Spleen (tissue), 11 donors: ENCODE results near the gene LRIG1. TPM values are rescaled to one million over a fixed set of nuclear protein-coding genes. Genes with fewer than 3 reads are reported as not detected.

Experiments used
- DNase-seq: peaks from one replicate; pipeline ENCODE4 v3.0.0-alpha.2; 2020
- H3K27ac ChIP-seq, 8 donors: fragments of 200-600 bp; sonication (generic) in 7 of 8; 1 replicate in 4 of 8; 2 replicates in 4 of 8; pipeline versions ENCODE4 v1.5.0 to v1.8.0; 2016 to 2021; ENCODE audit warnings: inconsistent platforms in 4 of 8, mild to moderate bottlenecking in 4 of 8, moderate library complexity in 1 of 8
- H3K27me3 ChIP-seq, 7 donors: fragments of 200-600 bp; sonication (generic) in 6 of 7; replicated peaks in 1 of 7; 1 replicate in 4 of 7; 2 replicates in 3 of 7; pipeline versions ENCODE4 v1.5.0 to v1.8.0; 2016 to 2021; ENCODE audit warnings: inconsistent platforms in 3 of 7, mild to moderate bottlenecking in 1 of 7
- H3K36me3 ChIP-seq, 6 donors: fragments of 200-600 bp; sonication (generic) in 5 of 6; 1 replicate in 4 of 6; 2 replicates in 2 of 6; pipeline versions ENCODE4 v1.5.0 to v1.8.0; 2016 to 2021; ENCODE audit warnings: inconsistent platforms in 2 of 6
- H3K4me1 ChIP-seq, 6 donors: fragments of 200-600 bp; sonication (generic) in 5 of 6; 1 replicate in 3 of 6; 2 replicates in 3 of 6; pipeline versions ENCODE4 v1.5.0 to v1.8.0; 2016 to 2021; ENCODE audit warnings: inconsistent platforms in 3 of 6
- H3K4me3 ChIP-seq, 8 donors: fragments of 200-600 bp; sonication (generic) in 7 of 8; 1 replicate in 4 of 8; 2 replicates in 4 of 8; pipeline versions ENCODE4 v1.5.0 to v1.8.0; 2016 to 2021; ENCODE audit warnings: inconsistent platforms in 4 of 8, mild to moderate bottlenecking in 4 of 8, moderate library complexity in 2 of 8
- H3K9me3 ChIP-seq, 8 donors: fragments of 200-600 bp; sonication (generic) in 7 of 8; 1 replicate in 4 of 8; 2 replicates in 4 of 8; pipeline versions ENCODE4 v1.5.0 to v1.8.0; 2016 to 2021; ENCODE audit warnings: inconsistent platforms in 4 of 8
- CTCF ChIP-seq, 11 experiments: fragments of 200-600 bp in 7 of 11; fragments of 450-650 bp in 4 of 11; sonication (generic) in 4 of 11; IDR thresholded peaks in 8 of 11; conservative IDR thresholded peaks in 3 of 11; 1 replicate in 7 of 11; 2 replicates in 4 of 11; pipeline versions ENCODE4 v1.4.0 to v1.8.0; 2016 to 2021; ENCODE audit warnings: antibody characterized with exemption in 11 of 11, inconsistent platforms in 4 of 11, mild to moderate bottlenecking in 1 of 11
- POLR2A ChIP-seq, 3 donors: fragments of 450-650 bp; IDR thresholded peaks; one replicate each; pipeline ENCODE4 v1.5.1; 2017; ENCODE audit warnings: antibody characterized with exemption in 3 of 3, mild to moderate bottlenecking in 1 of 3
- POLR2AphosphoS5 ChIP-seq, 3 donors: sonication (generic); formaldehyde crosslinking; IDR thresholded peaks; one replicate each; pipeline ENCODE4 v1.5.1; 2017; ENCODE audit warnings: antibody characterized with exemption in 3 of 3
- WGBS, 5 donors: extraction: QIAGEN DNeasy Blood & Tissue Kit in 3 of 5; methylation state at CpG; one replicate each; pipeline versions ENCODE4 v1.1.5 to v1.1.7; 2013 to 2018; 5-methylcytosine and 5-hydroxymethylcytosine counted together
- intact Hi-C: fragments of 100-400 bp; cut with DNase I; formaldehyde crosslinking; loops from one replicate; pipeline ENCODE4 v1.15.0; 2023; ENCODE audit warnings: low total_unique reads
- polyA plus RNA-seq, 3 donors: library from polyadenylated mRNA; stranded (reverse); fragments of 200-250 nt; gene quantifications; one replicate each; pipeline ENCODE4 v1.2.1, GENCODE V29; 2013
- total RNA-seq, 7 donors: library from RNA; depleted of rRNA in 3 of 7; stranded (reverse); fragments of >200 nt in 3 of 7; fragmentation: NEBNext Ultra II Directional in 4 of 7; extraction: Animal tissue kit (Norgen Biotek cat#: 25700) in 4 of 7; gene quantifications; one replicate each; pipeline versions ENCODE4 v1.1.0 to v1.2.1, GENCODE V29; 2016 to 2021
- donor health status: healthy with polysubstance abuse.
- donor health status: DM: no; HTN: no; CAD: no; lungs with moderate emphysema.
- donor health status: DM: no; HTN: no; CAD: no.
- donor health status: Bipolar disorder and iron deficiency.
- donor health status: healthy.
- donor health status: DM: no; HTN: no; CAD: no.
- donor health status: DM: yes; HTN: yes; CAD: no.

Gene LRIG1
- total and polyA plus RNA-seq, 10 donors = 5.9 to 19.7 (median 11.9) TPM

GRCh38 chr3:66495668-66496045 is 5.2 kb downstream of the LRIG1 start:
- no peak for DNase-seq
- no peak overlapping the region for H3K4me3 ChIP-seq
- H3K36me3 ChIP-seq = no peaks in the 10 kb centered on the region
- no peak overlapping the region for H3K27ac ChIP-seq
- TF ChIP-seq POLR2AphosphoS5 (IDR thresholded peaks at IDR 0.05) = no peak
- TF ChIP-seq CTCF (IDR thresholded peaks at IDR 0.05 in 8 of 11, conservative IDR thresholded peaks at IDR 0.05 in 3 of 11) = no peak
- no peak for TF ChIP-seq POLR2A (IDR thresholded peaks at IDR 0.05)
- no peaks in the 10 kb centered on the region for H3K9me3 ChIP-seq
- peaks cover 9 to 97% (median 38%) of the 10 kb centered on the region in 6 donors for H3K4me1 ChIP-seq
- intact Hi-C loops = no loop called here
- peaks cover 0 to 29% (median 4%) of the 10 kb centered on the region in 7 donors for H3K27me3 ChIP-seq
- WGBS, 5 donors = 80 to 90% (median 84%) methylated on average over 3 of the region's 3 CpGs

GRCh38 chr3:66494959-66495667 is 5.7 kb downstream of the LRIG1 start:
- H3K9me3 ChIP-seq = no peaks in the 10 kb centered on the region
- WGBS, 5 donors = 74 to 83% (median 78%) methylated on average over 7 of the region's 7 CpGs
- no peak overlapping the region for H3K27ac ChIP-seq
- no peak overlapping the region for H3K4me3 ChIP-seq
- no peak for TF ChIP-seq POLR2A (IDR thresholded peaks at IDR 0.05)
- TF ChIP-seq CTCF (IDR thresholded peaks at IDR 0.05 in 8 of 11, conservative IDR thresholded peaks at IDR 0.05 in 3 of 11) = no peak
- TF ChIP-seq POLR2AphosphoS5 (IDR thresholded peaks at IDR 0.05) = no peak
- no peaks in the 10 kb centered on the region for H3K36me3 ChIP-seq
- no peak for DNase-seq
- intact Hi-C loops = no loop called here
- H3K27me3 ChIP-seq = peaks cover 0 to 24% (median 4%) of the 10 kb centered on the region in 7 donors
- peaks cover 9 to 99% (median 44%) of the 10 kb centered on the region in 6 donors for H3K4me1 ChIP-seq

GRCh38 chr3:66493458-66494099 is 7.2 kb downstream of the LRIG1 start:
- DNase-seq = no peak
- peaks cover 0 to 9% (median 0%) of the 10 kb centered on the region in 7 donors for H3K27me3 ChIP-seq
- peaks cover 0 to 98% (median 40%) of the 10 kb centered on the region in 6 donors for H3K4me1 ChIP-seq
- no peaks in the 10 kb centered on the region for H3K36me3 ChIP-seq
- TF ChIP-seq POLR2AphosphoS5 (IDR thresholded peaks at IDR 0.05) (no peak), POLR2A (IDR thresholded peaks at IDR 0.05) (no peak), CTCF (IDR thresholded peaks at IDR 0.05 in 8 of 11, conservative IDR thresholded peaks at IDR 0.05 in 3 of 11) (no peak)
- H3K9me3 ChIP-seq = no peaks in the 10 kb centered on the region
- WGBS, 5 donors = 61 to 85% (median 72%) methylated on average over 5 of the region's 5 CpGs
- no peak overlapping the region for H3K4me3 ChIP-seq
- intact Hi-C loops = no loop called here
- H3K27ac ChIP-seq = no peak overlapping the region

GRCh38 chr3:66492672-66493071 is 8.2 kb downstream of the LRIG1 start:
- no peaks in the 10 kb centered on the region for H3K9me3 ChIP-seq
- intact Hi-C loops = no loop called here
- no peaks in the 10 kb centered on the region for H3K27me3 ChIP-seq
- DNase-seq = no peak
- H3K36me3 ChIP-seq = no peaks in the 10 kb centered on the region
- TF ChIP-seq CTCF (IDR thresholded peaks at IDR 0.05 in 8 of 11, conservative IDR thresholded peaks at IDR 0.05 in 3 of 11) = no peak
- no peak for TF ChIP-seq POLR2AphosphoS5 (IDR thresholded peaks at IDR 0.05)
- TF ChIP-seq POLR2A (IDR thresholded peaks at IDR 0.05) = no peak
- no peak overlapping the region for H3K4me3 ChIP-seq
- peaks cover 0 to 91% (median 38%) of the 10 kb centered on the region in 6 donors for H3K4me1 ChIP-seq
- H3K27ac ChIP-seq = no peak overlapping the region
- WGBS, 5 donors = 61 to 80% (median 72%) methylated on average over 7 of the region's 7 CpGs
